ENCODE measurements around the gene ALPK1. TPM values are rescaled to one million over a fixed set of nuclear protein-coding genes. Genes with fewer than 3 reads are reported as not detected.

The ALPK1 gene
- total and polyA plus RNA-seq, 2 experiments from 2014 or later: 0.10 to 0.49 TPM

DNA sequence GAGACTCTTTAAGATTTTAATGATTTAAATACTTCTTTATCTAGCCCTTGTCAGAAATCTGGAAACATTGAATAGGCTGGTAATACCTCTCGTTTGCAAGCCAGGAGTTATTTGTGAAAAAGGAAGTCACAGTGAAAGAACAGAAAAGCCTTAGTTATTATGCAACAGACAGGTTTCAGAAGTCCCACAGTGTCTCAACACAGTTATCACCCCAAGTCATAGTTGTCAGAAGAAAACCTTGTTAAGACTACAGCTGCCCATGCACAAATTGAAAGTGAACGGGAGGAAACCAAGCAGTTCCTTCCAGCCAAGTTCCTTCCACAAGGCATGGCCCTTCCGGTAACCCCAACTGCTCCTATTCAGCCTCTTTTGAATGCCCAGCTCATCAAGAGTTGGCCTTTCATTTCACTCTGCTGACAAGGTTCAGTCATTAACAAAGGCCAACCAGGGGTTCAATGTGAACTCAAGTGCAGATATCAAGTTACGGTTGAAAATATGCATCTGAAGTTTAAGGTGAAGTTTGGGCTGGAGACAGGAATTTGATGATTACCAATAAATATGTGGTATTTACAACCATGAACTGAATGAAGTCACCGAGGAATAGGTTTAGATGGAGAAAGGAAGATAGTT is 15.6 kb downstream of the ALPK1 start:
- Histone ChIP-seq H3K9me2 (ENCODE audit: insufficient read depth) (peaks cover 4% of the 10 kb centered on the region), H3K36me3 (ENCODE audit: insufficient read depth) (no peaks in the 10 kb centered on the region), H3K79me2 (replicated peaks; ENCODE audit: insufficient read depth) (no peaks in the 10 kb centered on the region), H3K4me1 (ENCODE audit: insufficient read depth) (peaks cover 24% of the 10 kb centered on the region), H3K27me3 (ENCODE audit: insufficient read depth) (no peaks in the 10 kb centered on the region), H3K4me3 (no peak overlapping the region), H3K27ac (ENCODE audit: low read depth) (no peak overlapping the region), H3K4me2 (no peak overlapping the region), H3F3A (replicated peaks; ENCODE audit: low read depth) (no peaks in the 10 kb centered on the region), H4K20me1 (replicated peaks; ENCODE audit: insufficient read depth) (no peaks in the 10 kb centered on the region), H2AFZ (no peak overlapping the region)
- Mint-ChIP-seq H3K27me3 (ENCODE audit: insufficient read depth, low read depth, poor library complexity) (no peaks in the 10 kb centered on the region), H3K9me3 (no peaks in the 10 kb centered on the region), H3K27ac (no peak overlapping the region), H3K4me1 (peaks cover 20% of the 10 kb centered on the region), H3K36me3 (ENCODE audit: low read depth) (no peaks in the 10 kb centered on the region), H3K4me3 (no peak overlapping the region)
- ATAC-seq (no peak), DNase-seq (ENCODE audit: low spot score) (no peak)
- TF ChIP-seq CREB1 (CRISPR knock-in tag; IDR thresholded peaks at IDR 0.05; ENCODE audit: low read depth): no peak
- no peak for TF ChIP-seq JUNB (IDR thresholded peaks at IDR 0.05; ENCODE audit: unreplicated experiment)
- TF ChIP-seq, protein P1, sequence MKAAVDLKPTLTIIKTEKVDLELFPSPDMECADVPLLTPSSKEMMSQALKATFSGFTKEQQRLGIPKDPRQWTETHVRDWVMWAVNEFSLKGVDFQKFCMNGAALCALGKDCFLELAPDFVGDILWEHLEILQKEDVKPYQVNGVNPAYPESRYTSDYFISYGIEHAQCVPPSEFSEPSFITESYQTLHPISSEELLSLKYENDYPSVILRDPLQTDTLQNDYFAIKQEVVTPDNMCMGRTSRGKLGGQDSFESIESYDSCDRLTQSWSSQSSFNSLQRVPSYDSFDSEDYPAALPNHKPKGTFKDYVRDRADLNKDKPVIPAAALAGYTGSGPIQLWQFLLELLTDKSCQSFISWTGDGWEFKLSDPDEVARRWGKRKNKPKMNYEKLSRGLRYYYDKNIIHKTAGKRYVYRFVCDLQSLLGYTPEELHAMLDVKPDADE (IDR thresholded peaks at IDR 0.05): no peak
- no peak for TF ChIP-seq NANOG (IDR thresholded peaks at IDR 0.05; ENCODE audit: borderline replicate concordance)
- no peak for TF ChIP-seq EZH2 (IDR thresholded peaks at IDR 0.05; ENCODE audit: low read depth, unreplicated experiment)
- no peak for TF ChIP-seq ZNF114 (CRISPR knock-in tag; IDR thresholded peaks at IDR 0.05)
- TF ChIP-seq EZH2phosphoT487 (IDR thresholded peaks at IDR 0.05; ENCODE audit: unreplicated experiment): no peak

DNA sequence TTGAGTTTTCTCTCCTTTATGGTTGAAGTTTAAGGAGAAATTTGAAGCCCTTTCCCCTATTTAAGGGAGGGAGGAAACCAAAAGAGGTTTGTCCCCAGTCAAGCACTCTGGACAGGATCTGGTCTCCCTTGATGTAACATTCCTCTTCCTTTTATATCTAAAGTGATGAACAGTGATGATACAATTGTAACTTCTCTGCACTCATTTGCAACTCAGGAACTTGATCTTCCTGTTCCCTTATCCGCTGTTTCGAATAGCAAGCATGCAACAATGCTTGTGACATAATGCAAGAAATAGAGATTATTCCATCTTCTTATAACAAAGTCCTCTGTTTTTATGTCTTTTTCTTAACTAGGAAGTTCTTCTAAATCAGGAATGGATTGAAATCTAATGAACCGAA is 18.3 kb downstream of the ALPK1 start:
- no peaks in the 10 kb centered on the region for H3K36me3 Mint-ChIP-seq (ENCODE audit: low read depth)
- Histone ChIP-seq H3K79me2 (replicated peaks; ENCODE audit: insufficient read depth) (no peaks in the 10 kb centered on the region), H3K4me1 (ENCODE audit: insufficient read depth) (peaks cover 6% of the 10 kb centered on the region; the same call in 1 of the 2 replicates), H2AFZ (no peak overlapping the region), H3K4me2 (no peak overlapping the region), H3K36me3 (ENCODE audit: insufficient read depth) (no peaks in the 10 kb centered on the region), H3K27ac (ENCODE audit: low read depth) (no peak overlapping the region), H3F3A (replicated peaks; ENCODE audit: low read depth) (no peaks in the 10 kb centered on the region), H3K4me3 (no peak overlapping the region), H3K9me2 (ENCODE audit: insufficient read depth) (peaks cover 4% of the 10 kb centered on the region), H4K20me1 (replicated peaks; ENCODE audit: insufficient read depth) (no peaks in the 10 kb centered on the region), H3K27me3 (ENCODE audit: insufficient read depth) (no peaks in the 10 kb centered on the region)
- no peaks in the 10 kb centered on the region for H3K9me3 Mint-ChIP-seq
- H3K4me3 Mint-ChIP-seq: no peak overlapping the region
- H3K27ac Mint-ChIP-seq: no peak overlapping the region
- H3K27me3 Mint-ChIP-seq (ENCODE audit: insufficient read depth, low read depth, poor library complexity): no peaks in the 10 kb centered on the region
- no peak for DNase-seq (ENCODE audit: low spot score)
- TF ChIP-seq CREB1 (CRISPR knock-in tag; IDR thresholded peaks at IDR 0.05; ENCODE audit: low read depth): no peak
- no peak for TF ChIP-seq STAT1 (IDR thresholded peaks at IDR 0.05; ENCODE audit: unreplicated experiment)
- peaks cover 3% of the 10 kb centered on the region; the same call in 1 of the 3 replicates for H3K4me1 Mint-ChIP-seq
- ATAC-seq: no peak

DNA sequence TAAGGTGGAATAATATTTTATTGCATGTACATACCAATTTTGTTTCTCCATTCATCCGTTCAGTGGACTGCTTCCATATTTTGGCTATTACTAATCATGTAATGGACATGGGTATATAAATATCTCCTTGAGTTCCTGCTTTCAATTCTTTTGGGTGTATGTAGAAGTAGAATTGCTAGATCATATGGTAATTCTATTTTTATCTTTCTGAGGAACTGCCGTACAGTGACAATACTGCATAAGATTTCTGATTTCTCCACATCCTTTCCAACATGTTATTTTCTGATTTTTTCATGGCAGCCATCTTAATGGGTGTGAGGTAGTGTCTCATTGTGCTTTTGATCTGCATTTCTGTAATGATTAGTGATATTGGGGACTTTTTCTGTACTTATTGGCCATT is 19.2 kb downstream of the ALPK1 start:
- Histone ChIP-seq H3K4me2 (no peak overlapping the region), H4K20me1 (replicated peaks; ENCODE audit: insufficient read depth) (no peaks in the 10 kb centered on the region), H3K36me3 (ENCODE audit: insufficient read depth) (no peaks in the 10 kb centered on the region), H3K9me2 (ENCODE audit: insufficient read depth) (peaks cover 4% of the 10 kb centered on the region), H2AFZ (no peak overlapping the region), H3K4me3 (no peak overlapping the region), H3F3A (replicated peaks; ENCODE audit: low read depth) (no peaks in the 10 kb centered on the region), H3K4me1 (ENCODE audit: insufficient read depth) (peaks cover 6% of the 10 kb centered on the region; the same call in 1 of the 2 replicates), H3K27ac (ENCODE audit: low read depth) (no peak overlapping the region), H3K79me2 (replicated peaks; ENCODE audit: insufficient read depth) (no peaks in the 10 kb centered on the region), H3K27me3 (ENCODE audit: insufficient read depth) (no peaks in the 10 kb centered on the region)
- DNase-seq (ENCODE audit: low spot score) (no peak), ATAC-seq (no peak)
- Mint-ChIP-seq H3K36me3 (ENCODE audit: low read depth) (no peaks in the 10 kb centered on the region), H3K9me3 (no peaks in the 10 kb centered on the region), H3K4me1 (peaks cover 3% of the 10 kb centered on the region; the same call in 1 of the 3 replicates), H3K27ac (no peak overlapping the region), H3K4me3 (no peak overlapping the region), H3K27me3 (ENCODE audit: insufficient read depth, low read depth, poor library complexity) (no peaks in the 10 kb centered on the region)
- TF ChIP-seq EZH2phosphoT487 (IDR thresholded peaks at IDR 0.05; ENCODE audit: unreplicated experiment) (no peak), EZH2 (IDR thresholded peaks at IDR 0.05; ENCODE audit: low read depth, unreplicated experiment) (no peak), ZNF331 (CRISPR knock-in tag; IDR thresholded peaks at IDR 0.05; ENCODE audit: low read depth) (no peak), CREB1 (CRISPR knock-in tag; IDR thresholded peaks at IDR 0.05; ENCODE audit: low read depth) (no peak)
- TF ChIP-seq, protein P2, sequence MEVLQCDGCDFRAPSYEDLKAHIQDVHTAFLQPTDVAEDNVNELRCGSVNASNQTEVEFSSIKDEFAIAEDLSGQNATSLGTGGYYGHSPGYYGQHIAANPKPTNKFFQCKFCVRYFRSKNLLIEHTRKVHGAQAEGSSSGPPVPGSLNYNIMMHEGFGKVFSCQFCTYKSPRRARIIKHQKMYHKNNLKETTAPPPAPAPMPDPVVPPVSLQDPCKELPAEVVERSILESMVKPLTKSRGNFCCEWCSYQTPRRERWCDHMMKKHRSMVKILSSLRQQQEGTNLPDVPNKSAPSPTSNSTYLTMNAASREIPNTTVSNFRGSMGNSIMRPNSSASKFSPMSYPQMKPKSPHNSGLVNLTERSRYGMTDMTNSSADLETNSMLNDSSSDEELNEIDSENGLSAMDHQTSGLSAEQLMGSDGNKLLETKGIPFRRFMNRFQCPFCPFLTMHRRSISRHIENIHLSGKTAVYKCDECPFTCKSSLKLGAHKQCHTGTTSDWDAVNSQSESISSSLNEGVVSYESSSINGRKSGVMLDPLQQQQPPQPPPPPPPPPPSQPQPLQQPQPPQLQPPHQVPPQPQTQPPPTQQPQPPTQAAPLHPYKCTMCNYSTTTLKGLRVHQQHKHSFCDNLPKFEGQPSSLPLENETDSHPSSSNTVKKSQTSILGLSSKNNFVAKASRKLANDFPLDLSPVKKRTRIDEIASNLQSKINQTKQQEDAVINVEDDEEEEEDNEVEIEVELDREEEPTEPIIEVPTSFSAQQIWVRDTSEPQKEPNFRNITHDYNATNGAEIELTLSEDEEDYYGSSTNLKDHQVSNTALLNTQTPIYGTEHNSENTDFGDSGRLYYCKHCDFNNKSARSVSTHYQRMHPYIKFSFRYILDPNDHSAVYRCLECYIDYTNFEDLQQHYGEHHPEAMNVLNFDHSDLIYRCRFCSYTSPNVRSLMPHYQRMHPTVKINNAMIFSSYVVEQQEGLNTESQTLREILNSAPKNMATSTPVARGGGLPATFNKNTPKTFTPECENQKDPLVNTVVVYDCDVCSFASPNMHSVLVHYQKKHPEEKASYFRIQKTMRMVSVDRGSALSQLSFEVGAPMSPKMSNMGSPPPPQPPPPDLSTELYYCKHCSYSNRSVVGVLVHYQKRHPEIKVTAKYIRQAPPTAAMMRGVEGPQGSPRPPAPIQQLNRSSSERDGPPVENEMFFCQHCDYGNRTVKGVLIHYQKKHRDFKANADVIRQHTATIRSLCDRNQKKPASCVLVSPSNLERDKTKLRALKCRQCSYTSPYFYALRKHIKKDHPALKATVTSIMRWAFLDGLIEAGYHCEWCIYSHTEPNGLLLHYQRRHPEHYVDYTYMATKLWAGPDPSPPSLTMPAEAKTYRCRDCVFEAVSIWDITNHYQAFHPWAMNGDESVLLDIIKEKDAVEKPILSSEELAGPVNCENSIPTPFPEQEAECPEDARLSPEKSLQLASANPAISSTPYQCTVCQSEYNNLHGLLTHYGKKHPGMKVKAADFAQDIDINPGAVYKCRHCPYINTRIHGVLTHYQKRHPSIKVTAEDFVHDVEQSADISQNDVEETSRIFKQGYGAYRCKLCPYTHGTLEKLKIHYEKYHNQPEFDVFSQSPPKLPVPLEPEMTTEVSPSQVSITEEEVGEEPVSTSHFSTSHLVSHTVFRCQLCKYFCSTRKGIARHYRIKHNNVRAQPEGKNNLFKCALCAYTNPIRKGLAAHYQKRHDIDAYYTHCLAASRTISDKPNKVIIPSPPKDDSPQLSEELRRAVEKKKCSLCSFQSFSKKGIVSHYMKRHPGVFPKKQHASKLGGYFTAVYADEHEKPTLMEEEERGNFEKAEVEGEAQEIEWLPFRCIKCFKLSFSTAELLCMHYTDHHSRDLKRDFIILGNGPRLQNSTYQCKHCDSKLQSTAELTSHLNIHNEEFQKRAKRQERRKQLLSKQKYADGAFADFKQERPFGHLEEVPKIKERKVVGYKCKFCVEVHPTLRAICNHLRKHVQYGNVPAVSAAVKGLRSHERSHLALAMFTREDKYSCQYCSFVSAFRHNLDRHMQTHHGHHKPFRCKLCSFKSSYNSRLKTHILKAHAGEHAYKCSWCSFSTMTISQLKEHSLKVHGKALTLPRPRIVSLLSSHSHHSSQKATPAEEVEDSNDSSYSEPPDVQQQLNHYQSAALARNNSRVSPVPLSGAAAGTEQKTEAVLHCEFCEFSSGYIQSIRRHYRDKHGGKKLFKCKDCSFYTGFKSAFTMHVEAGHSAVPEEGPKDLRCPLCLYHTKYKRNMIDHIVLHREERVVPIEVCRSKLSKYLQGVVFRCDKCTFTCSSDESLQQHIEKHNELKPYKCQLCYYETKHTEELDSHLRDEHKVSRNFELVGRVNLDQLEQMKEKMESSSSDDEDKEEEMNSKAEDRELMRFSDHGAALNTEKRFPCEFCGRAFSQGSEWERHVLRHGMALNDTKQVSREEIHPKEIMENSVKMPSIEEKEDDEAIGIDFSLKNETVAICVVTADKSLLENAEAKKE (CRISPR knock-in tag; IDR thresholded peaks at IDR 0.05): no peak

Data from GM23338 (cell line).